Measurements from ENCODE around the gene C4orf46.
"Not testable (repeated sequence)": the region's sequence is repeated elsewhere in the genome, so short reads cannot be mapped to it uniquely, and the experiment has no call there.

Gene C4orf46

GRCh38 chr4:158671665-158671914, at the start of gene C4orf46:
Gene C4orf46 (minus strand): TSS chr4:158671887. CDS start chr4:158671801, 86 bp downstream.
- no peak for DNase-seq (ENCODE audit: low read depth)

DNA sequence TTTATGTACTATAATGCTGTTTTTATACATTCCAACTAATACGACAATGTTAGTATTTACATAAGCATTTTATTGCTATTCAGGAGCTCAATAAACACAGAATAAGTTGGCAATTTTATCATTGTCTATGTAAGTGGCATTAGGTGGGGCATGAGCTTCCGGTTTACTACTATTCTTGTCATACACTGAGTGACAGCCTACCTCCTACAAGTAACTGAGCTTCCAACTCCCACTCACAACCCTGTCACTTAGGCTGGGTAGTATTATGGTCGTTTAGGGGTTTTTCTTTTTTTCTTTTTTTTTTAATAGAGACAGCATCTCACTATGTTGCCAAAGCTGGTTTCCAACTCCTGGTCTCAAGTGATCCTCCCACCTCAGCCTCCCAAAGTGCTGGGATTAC, 44.1 kb upstream of the C4orf46 start:
- no peak for DNase-seq (ENCODE audit: low read depth)

DNA sequence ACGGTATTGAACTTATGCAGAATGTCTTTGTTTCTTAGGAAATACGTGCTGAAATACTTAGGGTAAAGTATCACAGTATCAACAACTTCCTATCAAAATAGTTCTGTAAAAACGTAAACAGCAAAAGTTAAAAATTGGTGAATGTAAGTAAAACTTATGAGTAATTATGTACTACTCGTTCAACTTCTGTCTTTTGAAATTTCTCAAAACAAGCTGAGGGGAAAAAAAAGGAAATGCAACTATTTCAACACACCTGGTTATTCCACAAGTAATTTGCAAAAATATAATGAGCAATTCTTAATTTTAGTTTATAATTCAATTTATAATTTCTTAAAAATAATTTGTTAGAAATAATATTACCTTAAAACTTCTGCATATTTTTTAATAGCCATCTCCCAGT, 43.2 kb upstream of the C4orf46 start:
- no peak for DNase-seq (ENCODE audit: low read depth)

GRCh38 chr4:158712622-158713021, 40.9 kb upstream of the C4orf46 start:
- DNase-seq (ENCODE audit: low read depth), result not testable (repeated sequence)

GRCh38 chr4:158710814-158711213, 39.1 kb upstream of the C4orf46 start:
- DNase-seq (ENCODE audit: low read depth), result no peak

DNA sequence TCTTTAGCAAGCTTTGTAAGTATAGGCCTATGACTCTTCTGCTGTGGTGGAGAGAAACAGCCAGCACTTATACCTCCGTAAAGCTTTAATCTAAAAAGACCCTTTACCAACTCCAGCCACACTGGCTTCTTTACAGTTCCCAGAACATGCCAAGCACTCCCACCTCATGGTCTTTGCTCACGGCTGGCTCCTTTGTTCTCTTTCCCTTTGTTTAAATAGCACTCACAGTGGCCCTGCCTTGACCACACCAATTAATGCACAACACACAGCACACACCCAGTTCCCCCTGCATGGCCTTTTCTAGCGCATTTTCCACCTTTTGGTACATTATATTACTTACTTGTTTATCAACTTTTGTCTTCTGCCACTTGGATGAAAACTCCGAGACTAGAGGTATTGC, 32.6 kb upstream of the C4orf46 start:
- DNase-seq (ENCODE audit: low read depth), result no peak

- no peak for DNase-seq (ENCODE audit: low read depth)
Observed at GRCh38 chr4:158688813-158689212, 17.1 kb upstream of the C4orf46 start.

- DNase-seq (ENCODE audit: low read depth), result no peak
Observed at GRCh38 chr4:158682066-158682465, 10.4 kb upstream of the C4orf46 start.

- DNase-seq (ENCODE audit: low read depth), result no peak
Observed at GRCh38 chr4:158681629-158682028, 9.9 kb upstream of the C4orf46 start.

- no peak for DNase-seq (ENCODE audit: low read depth)
Observed at GRCh38 chr4:158678767-158679166, 7.1 kb upstream of the C4orf46 start.

- DNase-seq (ENCODE audit: low read depth), result no peak
Observed at GRCh38 chr4:158676076-158676475, 4.4 kb upstream of the C4orf46 start.

GRCh38 chr4:158673633-158674032, 1.9 kb upstream of the C4orf46 start:
- DNase-seq (ENCODE audit: low read depth), result no peak

DNA sequence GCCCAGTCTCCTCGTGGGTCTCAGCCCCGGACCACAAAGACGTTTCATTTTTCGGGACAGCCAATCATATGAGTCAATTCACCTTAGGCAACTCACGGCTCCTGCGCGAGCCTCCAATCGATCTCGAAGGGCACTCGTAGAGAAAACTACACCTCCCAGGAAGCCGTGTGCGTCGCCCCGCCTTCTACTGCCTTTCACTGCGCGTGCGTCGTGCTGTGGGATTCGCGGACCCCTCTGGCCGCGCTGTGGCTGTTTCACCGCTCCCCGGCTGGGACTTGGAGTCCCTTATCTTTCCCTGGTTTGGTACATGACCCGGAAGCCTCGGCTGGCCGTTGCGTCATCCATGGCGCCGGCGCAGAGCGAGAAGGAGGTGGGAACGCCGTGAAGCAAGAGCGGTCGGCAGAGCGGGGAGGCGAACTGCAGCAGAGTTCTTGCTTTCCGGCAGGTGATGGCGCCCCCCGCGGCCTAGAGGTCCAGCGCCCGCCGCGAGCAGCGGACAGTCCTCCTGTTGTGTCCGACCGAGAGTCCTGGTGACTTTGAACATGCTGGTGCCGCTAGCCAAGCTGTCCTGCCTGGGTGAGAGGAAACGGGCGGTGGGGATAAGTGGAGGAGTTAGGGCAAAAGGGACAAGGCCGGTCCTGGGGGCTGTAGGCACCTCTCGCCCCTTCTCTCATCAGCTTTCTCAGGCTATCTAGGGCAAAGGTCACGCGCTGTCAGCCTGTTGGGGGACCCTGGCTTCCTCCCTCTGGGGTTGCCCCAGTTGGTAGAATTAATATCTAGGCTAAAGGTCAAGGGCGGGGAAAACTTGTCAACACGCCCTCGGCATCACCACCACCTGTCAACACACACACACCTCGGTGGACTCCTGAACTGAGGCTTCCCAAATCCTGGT, 474 bp upstream of the C4orf46 start, which contains the start of gene ETFDH:
Gene ETFDH, plus strand, starts transcription at position 382 of the 892 bp plus-strand sequence. Its CDS starts 161 bp downstream, at position 543.
- peak; percentile 95 for DNase-seq (ENCODE audit: low read depth)

- DNase-seq (ENCODE audit: low read depth), result peak; percentile 20
Observed at GRCh38 chr4:158670975-158671664, 567 bp downstream of the C4orf46 start.

GRCh38 chr4:158669310-158669709, 2.4 kb downstream of the C4orf46 start:
- DNase-seq (ENCODE audit: low read depth), result no peak

GRCh38 chr4:158667651-158668198, 4.0 kb downstream of the C4orf46 start:
- no peak for DNase-seq (ENCODE audit: low read depth)

GRCh38 chr4:158666892-158667291, 4.8 kb downstream of the C4orf46 start:
- no peak for DNase-seq (ENCODE audit: low read depth)

DNA sequence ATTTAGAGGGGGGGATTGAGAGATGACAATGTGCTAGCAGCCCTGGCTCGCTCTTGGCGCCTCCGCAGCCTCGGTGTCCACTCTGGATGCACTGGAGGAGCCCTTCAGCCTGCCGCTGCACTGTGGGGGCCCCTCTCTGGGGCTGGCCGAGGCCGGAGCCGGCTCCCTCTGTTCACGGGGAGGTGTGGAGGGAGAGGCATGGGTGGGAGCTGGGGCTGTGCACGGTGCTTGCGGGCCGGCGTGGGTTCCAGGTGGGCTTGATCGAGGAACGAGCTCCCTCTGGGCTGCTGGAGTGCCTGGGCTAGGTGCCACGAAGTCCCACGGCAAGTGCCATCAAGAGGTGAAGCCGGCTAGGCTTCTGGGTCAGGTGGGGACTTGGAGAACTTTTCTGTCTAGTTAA, 6.9 kb downstream of the C4orf46 start:
- DNase-seq (ENCODE audit: low read depth), result no peak

GRCh38 chr4:158663707-158664625, 7.7 kb downstream of the C4orf46 start:
- not testable (repeated sequence) for DNase-seq (ENCODE audit: low read depth)

- not testable (repeated sequence) for DNase-seq (ENCODE audit: low read depth)
Observed at GRCh38 chr4:158663255-158663654, 8.4 kb downstream of the C4orf46 start.

GRCh38 chr4:158657291-158657690, 14.4 kb downstream of the C4orf46 start:
- DNase-seq (ENCODE audit: low read depth), result no peak

- DNase-seq (ENCODE audit: low read depth), result no peak
Observed at GRCh38 chr4:158656439-158656838, 15.2 kb downstream of the C4orf46 start.
